GM19240 (cell line): ENCODE measurements around the gene SOX8.
"Not testable (repeated sequence)": the region's sequence is repeated elsewhere in the genome, so short reads cannot be mapped to it uniquely, and the experiment has no call there.

Source experiments
- DNase-seq: peaks from one replicate; pipeline ENCODE4 v3.0.0; 2011; ENCODE audit warnings: low spot score; ENCODE audit not compliant: insufficient read length

Gene SOX8

DNA sequence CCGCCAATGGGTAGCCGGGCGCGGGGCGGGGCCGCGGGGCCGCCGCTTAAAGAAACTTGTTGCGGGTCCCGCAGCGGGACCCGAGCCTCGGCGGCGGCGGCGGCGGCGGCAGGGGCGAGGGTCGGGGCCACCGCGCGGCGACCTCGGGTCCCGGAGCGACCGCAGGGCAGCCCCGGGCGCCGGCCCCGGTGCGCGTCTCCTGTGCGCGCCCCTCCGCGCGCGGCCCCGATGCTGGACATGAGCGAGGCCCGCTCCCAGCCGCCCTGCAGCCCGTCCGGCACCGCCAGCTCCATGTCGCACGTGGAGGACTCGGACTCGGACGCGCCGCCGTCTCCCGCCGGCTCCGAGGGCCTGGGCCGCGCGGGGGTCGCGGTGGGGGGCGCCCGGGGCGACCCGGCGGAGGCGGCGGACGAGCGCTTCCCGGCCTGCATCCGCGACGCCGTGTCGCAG lies at the start of gene SOX8:
SOX8 (plus strand) TSS at position 76 of the 450 bp plus-strand sequence; CDS start at position 229, 153 bp downstream.
- DNase-seq, result no peak

DNA sequence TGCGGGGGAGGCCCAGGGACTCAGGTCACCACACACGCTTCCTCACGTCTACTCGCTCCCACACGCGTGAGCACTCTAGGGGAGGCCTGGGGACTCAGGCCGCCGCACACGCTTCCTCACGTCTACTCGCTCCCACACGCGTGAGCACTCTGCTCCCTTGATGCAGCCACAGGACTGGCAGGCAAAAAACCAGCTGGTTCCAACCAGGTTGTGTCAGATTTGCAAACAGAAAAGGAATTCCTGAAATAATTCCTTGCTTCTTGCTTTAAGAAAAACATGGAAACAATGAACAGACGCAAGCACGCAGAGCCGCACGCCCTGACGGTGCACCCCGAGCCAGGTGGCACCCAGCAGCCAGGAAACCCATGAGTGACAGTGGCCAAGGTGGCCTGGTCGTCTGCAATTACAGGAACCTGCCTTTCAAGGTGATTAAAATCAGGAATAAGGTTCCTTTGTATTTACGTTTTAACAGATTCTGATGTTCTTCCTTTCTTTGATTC lies 48.7 kb upstream of the SOX8 start:
- no peak for DNase-seq

DNA sequence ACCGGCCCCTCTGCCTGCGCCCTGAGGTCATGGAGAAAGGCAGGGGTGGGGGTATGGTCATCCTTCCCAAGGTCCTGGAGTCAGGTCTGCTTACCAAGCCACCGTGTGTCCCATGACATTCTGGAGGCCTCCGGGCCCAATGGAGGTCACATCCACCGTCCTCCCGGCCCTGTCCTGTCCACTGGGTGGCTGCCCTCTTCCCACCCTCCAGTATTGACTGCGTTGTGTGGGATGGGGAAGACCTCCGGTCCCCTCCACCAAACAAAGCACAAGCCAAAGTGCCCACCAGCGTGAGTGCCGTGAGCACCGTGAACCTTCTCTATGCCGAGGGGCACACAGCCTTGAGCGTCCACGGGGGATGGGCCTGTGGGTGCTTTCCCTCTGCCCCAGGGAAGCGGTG lies 48.0 kb upstream of the SOX8 start:
- no peak for DNase-seq

DNA sequence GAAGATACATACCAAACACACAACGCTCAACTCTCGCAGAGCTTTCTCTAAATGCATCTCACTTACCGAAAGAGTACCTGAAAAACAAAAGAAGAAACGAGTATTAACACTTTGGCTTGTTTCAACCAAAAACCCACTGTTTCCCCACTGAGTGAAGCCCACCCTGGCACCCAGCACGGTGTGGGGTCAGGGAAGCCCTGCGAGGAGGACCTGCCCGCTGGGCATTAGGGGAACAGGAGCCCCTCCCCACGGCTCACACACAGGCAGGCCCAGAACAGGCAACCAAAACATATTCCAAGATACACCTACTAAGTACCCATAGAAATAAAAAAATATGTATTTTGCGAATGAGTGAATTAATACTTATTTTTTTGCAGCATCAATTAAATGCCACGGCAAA lies 47.4 kb upstream of the SOX8 start:
- DNase-seq, result no peak

DNA sequence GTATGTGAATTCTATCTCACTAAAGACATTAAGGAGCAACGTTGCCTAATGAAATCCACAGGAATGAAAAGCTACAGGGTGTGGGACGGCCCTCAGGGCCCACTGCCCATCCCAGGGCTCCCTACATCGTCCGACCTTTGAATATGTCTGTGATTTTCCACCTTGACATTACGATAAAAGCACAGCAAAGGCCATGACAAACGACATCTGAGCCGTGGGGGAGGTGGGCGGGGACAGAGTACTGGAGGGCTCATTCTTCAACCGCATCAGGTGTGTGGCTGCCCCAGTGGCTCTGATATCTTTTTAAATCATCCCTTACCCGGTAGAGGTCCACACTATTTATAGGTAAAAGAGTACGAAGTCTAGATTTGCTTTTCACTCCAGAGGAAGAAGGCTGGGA lies 45.9 kb upstream of the SOX8 start:
- DNase-seq, result no peak

DNA sequence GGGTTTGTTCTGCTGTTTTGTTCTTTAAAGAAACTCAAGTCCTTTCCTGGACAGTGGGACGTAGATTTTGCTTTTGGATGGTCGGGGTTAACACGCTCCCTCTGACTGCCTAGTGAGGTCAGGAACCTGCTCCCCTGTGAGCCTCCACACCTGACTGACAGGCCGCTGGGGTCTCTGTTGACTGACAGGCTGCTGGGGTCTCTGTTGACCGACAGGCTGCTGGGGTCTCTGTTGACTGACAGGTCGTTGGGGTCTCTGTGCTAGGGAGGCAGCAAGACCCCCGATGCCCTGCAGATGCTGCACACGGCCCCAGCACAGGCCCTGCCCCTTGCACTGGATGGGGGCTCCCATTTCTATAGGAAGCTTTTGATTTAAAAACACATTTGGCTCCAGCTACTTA lies 44.3 kb upstream of the SOX8 start:
- DNase-seq, result no peak

DNA sequence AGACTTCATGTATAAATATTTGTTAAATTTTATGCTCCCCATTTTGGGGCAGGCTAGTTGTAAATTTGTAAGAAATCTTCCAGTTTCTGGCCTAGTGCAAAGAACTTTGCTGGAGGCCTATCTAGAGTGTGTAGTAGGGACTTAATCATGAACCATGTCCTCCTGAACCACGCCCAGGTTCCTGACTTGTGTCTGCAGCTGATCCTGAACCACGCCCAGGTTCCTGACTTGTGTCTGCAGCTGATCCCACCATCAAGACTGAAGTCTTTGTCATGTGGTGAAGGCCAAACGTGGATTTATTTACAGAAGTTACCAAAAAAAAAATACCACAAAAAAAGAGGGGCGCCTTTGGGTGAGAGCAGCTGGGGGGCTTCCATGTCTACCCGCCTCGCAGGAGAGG lies 43.8 kb upstream of the SOX8 start:
- no peak for DNase-seq

DNA sequence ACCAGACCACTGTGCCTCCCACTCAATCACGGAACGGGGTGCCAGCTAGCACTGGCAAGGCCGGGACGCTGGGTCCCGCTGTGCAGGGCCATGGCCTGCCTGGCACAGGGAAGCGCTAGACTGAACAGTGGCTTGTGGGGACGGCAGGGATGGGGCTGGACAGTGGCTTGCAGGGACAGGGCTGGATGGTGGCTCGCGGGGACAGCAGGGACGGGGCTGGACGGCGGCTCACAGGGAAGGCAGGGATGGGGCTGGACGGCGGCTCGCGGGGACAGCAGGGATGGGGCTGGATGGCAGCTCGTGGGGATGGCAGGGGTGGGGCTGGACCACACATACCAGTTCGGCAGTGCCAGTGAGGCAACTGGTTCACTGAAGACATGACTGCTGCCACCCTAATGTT lies 43.4 kb upstream of the SOX8 start:
- DNase-seq, result no peak

DNA sequence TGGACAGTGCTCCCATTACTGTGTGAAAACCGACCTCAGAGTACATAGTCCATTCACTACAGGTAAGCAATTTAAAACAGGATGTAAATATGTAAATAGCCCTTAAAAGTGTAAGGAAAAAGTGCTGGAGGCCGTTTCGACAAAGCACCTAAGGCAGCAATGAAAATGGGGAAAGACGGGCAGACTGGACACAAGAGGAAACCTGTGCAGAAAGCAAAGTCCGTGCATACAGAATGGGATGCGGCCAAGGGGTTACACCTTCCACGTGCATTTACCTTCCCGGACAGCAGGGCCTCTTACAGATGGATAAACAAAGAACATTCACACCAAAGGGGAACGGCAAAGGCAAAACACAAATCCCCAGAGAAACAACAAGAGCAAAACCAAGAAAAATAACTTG lies 42.8 kb upstream of the SOX8 start:
- DNase-seq, result no peak

DNA sequence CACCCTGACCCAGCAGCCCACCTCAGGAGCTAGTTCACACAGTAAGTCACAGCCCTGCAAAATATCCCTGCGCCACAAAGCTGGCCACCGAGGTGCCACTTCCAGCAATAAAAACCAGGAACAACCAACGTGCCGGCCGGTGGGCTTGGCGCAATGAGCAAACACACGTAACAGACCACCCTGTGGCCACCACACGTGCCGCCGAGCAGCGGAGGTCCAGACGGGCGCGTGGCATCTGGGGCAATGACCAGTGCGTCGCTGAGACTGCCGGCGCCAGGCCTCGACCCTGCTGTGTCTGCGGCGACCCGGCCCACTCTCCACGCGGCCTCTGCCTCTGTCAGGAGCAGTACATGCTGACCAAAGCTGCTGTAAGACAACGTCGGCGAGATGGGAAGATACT lies 42.3 kb upstream of the SOX8 start:
- DNase-seq, result no peak

DNA sequence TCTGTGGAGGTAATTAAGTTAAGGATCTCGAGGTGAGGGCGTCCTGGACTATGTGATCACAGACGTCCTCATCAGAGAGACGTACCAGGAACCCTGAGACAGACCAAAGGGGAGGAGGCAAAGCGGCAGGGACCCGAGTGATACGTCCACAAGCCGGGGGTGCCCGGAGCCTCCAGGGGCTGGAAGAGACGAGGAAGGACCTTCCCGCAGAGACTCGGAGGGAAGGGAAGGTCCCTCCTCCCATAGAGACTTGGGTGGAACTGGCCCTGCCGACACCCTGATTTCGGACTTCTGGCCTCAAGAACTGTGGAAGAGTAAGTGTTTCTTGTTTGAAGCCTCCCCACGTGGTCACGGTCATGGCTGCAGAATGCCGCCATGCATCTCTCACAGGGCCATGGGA lies 41.6 kb upstream of the SOX8 start:
- no peak for DNase-seq

DNA sequence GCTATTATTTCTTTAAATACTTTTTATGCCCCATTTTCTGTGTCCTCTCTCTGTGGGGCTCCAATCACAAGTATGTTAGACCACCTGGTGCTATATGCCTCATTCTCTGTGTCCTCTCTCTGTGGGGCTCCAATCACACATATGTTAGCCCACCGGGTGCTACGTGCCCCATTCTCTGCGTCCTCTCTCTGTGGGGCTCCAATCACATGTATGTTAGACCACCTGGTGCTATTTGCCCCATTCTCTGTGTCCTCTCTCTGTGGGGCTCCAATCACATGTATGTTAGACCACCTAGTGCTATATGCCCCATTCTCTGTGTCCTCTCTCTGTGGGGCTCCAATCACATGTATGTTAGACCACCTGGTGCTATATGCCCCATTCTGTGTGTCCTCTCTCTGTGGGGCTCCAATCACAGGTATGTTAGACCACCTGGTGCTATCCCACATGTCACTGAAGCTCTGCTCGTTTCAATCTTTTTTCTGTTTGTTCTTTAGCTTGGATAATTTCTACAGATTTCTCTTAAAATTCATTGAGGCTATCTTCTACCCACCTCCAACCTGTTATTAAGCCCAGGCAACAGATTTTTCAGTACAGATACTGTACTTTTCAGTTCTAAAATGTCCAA lies 39.0 kb upstream of the SOX8 start:
- no peak for DNase-seq

DNA sequence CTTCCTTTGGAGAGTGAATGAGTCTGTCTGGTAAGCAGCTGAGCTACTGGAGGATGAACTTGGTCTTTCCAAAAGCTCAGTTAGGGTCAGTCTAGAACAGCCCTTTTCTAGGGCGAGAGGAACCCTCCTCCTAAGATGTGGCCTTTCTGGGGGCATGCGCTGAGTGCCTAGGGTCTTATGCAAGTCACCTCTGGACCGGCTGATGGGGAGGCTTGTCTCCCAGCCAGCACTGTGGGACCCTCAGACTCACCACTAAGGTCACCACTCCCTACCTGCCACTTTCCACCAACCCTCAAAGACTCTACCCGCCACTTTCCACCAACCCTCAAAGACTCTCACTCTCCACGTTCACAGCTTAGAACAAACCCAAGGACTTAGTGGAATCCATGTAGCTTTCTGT lies 37.6 kb upstream of the SOX8 start:
- DNase-seq, result no peak

DNA sequence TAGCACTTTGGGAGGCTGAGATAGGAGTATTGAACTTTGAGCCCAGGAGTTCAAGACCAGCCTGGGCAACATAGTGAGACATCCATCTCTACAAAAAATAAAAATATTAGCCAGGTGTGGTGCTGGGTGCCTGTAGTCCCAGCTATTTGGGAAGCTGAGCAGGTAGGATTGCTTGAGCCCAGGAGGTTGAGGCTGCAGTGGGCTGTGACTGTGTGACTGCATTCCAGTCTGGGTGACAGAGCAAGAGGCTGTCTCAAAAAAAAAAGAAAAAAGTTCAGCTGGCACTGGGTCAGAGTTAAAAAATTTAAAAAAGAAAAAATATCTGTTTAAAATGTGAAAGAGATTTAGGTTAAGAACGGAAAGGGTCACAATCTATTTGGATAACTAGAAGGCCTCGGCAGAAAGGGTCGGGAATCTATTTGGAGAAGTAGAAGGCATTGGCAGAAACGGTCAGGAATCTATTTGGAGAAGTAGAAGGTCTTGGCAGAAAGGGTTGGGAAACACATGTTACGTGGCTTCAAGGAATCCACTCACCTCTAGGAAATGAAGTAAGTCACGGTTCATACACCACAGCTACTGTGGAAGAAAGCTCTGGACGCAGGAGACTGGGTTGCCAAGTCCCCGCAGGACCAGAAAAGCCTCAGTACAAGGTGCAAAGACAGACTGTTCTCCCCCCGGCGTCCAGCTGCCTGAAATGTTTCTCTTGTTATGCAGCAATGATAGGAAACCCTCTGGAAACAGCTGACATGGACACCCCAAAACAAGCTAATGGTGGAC lies 36.1 kb upstream of the SOX8 start:
- no peak for DNase-seq

DNA sequence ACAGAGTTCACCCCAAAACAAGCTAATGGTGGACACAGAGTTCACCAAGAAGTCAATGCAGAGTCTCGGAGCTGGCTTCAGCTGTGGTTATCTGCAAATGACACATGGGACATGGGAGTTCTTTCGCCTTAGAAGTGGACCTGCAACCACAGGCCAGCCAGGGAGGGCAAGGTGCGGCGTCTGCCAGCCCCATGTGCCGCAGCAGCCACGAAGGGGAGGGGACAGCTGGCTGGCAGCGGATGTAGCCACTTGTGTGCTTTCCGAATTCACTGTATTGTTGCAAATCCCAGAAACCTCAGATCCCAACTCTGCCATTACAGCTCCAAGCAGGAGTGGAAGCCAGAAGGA lies 35.5 kb upstream of the SOX8 start:
- DNase-seq, result no peak

DNA sequence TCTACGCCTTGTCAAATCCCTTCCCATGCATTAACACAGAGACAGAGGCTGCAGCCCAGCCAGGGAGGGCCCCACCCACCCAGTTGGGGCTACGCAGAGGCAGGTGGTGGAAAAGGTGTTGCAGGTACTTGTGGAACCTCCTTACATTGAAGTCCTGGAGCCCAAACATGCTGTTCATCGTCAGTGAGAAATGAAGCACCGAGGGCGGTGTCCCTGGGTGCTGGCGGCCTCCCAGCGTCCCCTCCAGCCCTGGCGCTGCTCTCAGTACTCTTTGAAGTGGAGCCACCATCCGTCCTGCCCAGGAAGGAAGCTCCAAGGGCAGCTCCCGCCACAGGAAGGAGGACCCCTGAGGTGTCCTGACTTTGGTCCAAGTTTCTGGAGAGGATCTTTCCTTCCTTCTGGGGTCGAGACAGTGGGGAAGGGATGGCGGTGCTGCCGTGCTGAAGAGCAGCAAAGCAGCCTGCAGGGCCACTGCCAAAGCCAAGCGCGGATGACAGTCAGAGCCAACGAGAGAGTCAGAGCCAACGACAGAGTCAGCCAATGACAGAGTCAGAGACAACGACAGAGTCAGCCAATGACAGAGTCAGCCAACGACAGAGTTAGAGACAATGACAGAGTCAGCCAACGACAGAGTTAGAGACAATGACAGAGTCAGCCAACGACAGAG lies 34.2 kb upstream of the SOX8 start:
- DNase-seq, result no peak

DNA sequence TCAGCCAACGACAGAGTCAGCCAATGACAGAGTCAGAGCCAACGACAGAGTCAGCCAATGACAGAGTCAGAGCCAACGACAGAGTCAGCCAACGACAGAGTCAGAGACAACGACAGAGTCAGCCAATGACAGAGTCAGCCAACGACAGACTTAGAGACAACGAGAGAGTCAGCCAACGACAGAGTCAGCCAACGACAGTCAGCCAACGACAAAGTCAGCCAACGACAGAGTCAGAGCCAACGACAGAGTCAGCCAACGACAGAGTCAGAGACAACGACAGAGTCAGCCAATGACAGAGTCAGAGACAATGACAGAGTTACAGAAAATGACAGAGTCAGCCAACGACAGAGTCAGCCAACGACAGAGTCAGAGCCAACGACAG lies 33.7 kb upstream of the SOX8 start:
- not testable (repeated sequence) for DNase-seq

DNA sequence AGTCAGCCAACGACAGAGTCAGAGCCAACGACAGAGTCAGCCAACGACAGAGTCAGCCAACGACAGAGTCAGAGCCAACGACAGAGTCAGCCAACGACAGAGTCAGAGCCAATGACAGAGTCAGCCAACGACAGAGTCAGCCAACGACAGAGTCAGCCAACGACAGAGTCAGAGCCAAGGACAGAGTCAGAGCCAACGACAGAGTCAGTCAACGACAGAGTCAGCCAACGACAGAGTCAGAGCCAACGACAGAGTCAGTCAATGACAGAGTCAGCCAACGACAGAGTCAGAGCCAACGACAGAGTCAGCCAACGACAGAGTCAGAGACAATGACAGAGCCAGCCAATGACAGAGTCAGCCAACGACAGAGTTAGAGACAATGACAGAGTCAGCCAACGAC lies 32.8 kb upstream of the SOX8 start:
- DNase-seq, result not testable (repeated sequence)

DNA sequence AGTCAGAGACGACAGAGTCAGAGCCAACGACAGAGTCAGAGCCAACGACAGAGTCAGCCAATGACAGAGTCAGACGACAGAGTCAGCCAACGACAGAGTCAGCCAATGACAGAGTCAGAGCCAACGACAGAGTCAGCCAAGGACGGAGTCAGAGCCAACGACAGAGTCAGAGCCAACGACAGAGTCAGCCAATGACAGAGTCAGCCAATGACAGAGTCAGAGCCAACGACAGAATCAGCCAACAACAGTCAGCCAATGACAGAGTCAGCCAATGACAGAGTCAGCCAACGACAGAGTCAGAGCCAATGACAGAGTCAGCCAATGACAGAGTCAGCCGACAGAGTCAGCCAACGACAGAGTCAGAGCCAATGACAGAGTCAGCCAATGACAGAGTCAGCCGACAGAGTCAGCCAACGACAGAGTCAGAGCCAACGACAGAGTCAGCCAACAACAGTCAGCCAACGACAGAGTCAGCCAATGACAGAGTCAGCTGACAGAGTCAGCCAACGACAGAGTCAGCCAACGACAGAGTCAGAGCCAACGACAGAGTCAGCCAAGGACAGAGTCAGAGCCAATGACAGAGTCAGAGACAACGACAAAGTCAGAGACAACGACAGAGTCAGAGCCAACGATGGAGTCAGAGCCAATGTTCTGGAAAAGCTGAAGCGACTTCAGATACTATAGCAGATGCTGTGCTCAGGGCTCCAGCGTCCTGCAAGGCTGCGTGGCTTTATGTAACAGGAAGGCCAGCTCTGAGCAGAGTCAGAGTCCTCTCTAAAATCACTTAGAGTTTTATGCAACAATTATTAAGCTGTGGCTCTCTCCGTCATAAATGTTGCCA lies 30.6 kb upstream of the SOX8 start:
- DNase-seq, result not testable (repeated sequence)

DNA sequence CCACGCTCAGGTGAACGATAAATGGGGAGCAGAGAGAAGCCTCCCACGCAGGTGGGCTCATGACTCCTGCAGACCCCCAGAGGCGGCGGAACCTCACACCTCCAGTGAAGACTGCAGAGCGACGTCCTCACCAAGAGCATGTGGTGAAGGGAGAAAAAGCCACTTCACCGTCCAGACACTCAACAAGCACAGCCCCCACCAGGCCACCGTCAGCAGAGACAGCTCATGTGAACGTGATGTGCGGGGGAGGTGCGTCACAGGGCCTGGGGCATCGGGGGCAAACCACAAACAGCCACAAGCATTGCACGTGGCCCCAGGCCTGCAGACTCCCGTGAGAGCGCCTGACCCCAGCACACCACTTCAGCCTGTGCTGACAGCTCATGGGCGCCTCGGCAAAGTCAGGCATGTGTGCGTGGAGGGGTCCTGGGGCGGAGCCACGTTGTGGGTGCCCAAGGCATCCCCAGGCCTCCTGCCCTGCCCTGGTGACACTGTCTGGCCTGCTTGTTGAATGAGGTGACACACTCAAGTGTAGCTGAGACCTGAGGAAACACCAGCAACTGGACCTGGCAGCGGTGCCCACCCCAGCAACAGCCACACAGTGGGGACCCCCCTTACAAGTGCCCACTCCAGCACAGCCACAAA lies 29.8 kb upstream of the SOX8 start:
- no peak for DNase-seq

DNA sequence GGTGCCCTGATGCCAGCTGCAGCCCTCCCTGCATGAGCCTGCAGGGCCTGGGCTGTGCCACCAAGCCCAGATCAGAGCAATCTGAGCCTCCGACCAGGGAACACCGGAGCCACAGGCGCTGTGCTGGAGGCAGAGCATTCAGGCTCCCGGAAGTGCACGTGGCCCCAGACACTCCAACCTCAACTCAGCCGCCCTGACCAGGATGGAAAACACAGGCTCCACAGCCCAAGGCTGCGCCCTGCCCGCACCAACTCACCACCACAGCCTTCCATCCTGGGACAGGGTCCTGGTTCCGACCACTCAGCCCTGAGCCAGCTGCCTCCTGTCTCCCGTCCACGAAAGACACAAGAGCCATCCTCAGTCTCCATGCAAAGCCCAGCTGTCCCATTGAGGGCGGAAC lies 29.2 kb upstream of the SOX8 start:
- DNase-seq, result no peak
